Measurements from ENCODE around the gene PSRC1.

DNA sequence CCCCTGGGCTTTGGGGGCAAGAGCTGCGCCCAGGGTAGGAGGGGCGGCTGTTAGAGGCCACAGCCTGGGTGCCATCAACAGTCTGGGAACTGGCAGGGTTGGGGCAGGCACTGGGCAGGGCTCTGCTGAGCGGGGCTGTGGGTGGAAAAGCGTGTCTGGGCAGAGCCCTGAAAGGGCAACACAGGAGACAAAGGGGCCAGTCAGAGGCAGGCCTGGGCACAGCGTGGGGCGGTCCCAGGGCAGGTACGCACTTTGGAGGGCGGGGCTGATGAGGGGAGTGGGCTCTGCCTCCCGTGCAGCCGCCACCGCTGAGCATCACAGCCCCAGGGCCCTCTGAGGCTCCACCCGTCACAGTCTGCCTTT is 19.7 kb downstream of the PSRC1 start:
- TF ChIP-seq, protein P1, sequence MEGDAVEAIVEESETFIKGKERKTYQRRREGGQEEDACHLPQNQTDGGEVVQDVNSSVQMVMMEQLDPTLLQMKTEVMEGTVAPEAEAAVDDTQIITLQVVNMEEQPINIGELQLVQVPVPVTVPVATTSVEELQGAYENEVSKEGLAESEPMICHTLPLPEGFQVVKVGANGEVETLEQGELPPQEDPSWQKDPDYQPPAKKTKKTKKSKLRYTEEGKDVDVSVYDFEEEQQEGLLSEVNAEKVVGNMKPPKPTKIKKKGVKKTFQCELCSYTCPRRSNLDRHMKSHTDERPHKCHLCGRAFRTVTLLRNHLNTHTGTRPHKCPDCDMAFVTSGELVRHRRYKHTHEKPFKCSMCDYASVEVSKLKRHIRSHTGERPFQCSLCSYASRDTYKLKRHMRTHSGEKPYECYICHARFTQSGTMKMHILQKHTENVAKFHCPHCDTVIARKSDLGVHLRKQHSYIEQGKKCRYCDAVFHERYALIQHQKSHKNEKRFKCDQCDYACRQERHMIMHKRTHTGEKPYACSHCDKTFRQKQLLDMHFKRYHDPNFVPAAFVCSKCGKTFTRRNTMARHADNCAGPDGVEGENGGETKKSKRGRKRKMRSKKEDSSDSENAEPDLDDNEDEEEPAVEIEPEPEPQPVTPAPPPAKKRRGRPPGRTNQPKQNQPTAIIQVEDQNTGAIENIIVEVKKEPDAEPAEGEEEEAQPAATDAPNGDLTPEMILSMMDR (IDR thresholded peaks at IDR 0.05), result no peak
- TF ChIP-seq POLR2A (IDR thresholded peaks at IDR 0.05), result no peak
